Endothelial cell of umbilical vein (primary cell): Measurements from ENCODE around the gene CD200R1L. TPM values are rescaled to one million over a fixed set of nuclear protein-coding genes. Genes with fewer than 3 reads are reported as not detected.

Experiments used
- Bru-seq: library from RNA; stranded (reverse); fragments of 400-500 nt; gene quantifications from one replicate; lab custom pipeline; 2021; lab: Mats Ljungman, UMichigan
- BruChase-seq, 2 experiments: library from RNA; stranded (reverse); fragments of 400-500 nt; gene quantifications; one replicate each; lab custom pipeline; 2021; lab: Mats Ljungman, UMichigan
- BruUV-seq: library from RNA; stranded (reverse); fragments of 400-500 nt; replicated peaks from 2 replicates; lab custom pipeline; 2021; lab: Mats Ljungman, UMichigan
- CTCF ChIA-PET: fragments of 300-600, 350-600 bp; sonication (Branson Sonifier 250); formaldehyde crosslinking; loops from one replicate; lab custom pipeline; 2021; ENCODE audit warnings: antibody characterized with exemption, inconsistent platforms; lab: Charles Lee
- POLR2A ChIA-PET: fragments of 300-600, 350-600 bp; sonication (Branson Sonifier 250); formaldehyde crosslinking; loops from one replicate; lab custom pipeline; 2021; ENCODE audit warnings: antibody characterized with exemption, inconsistent platforms; lab: Charles Lee
- DNase-seq: peaks from one replicate; pipeline ENCODE4 v3.0.0-alpha.2; 2011; ENCODE audit warnings: low read depth, low spot score
- FAIRE-seq: peaks from 2 replicates; lab custom pipeline; 2011; peaks lifted over from hg19 to GRCh38; lab: Jason Lieb, UNC
- H2AFZ ChIP-seq: 2 replicates; pipeline ENCODE4 v1.6.0; 2012; ENCODE audit warnings: low read depth, low read length, control low read depth, inconsistent platforms
- H3K27ac ChIP-seq: 2 replicates; pipeline ENCODE4 v1.5.1; 2011; ENCODE audit warnings: low read depth, mild to moderate bottlenecking, control low read depth, low read length, moderate library complexity; ENCODE audit not compliant: insufficient read depth
- H3K27me3 ChIP-seq, 2 experiments: 2 replicates each; pipeline versions ENCODE4 v1.6.0 to v1.6.1; 2011; ENCODE audit warnings: low read length in 2 of 2, mixed read lengths in 1 of 2; ENCODE audit not compliant: control insufficient read depth in 2 of 2, insufficient read depth in 2 of 2
- H3K36me3 ChIP-seq, 2 experiments: 2 replicates in 1 of 2; 3 replicates in 1 of 2; pipeline ENCODE4 v1.5.1; 2011; ENCODE audit warnings: low read length in 2 of 2, mild to moderate bottlenecking in 1 of 2, moderate library complexity in 1 of 2; ENCODE audit not compliant: control insufficient read depth in 2 of 2, insufficient read depth in 2 of 2; ENCODE audit errors: extremely low read depth in 1 of 2
- H3K4me1 ChIP-seq: 3 replicates; pipeline ENCODE4 v1.5.1; 2011; ENCODE audit warnings: mild to moderate bottlenecking, low read length; ENCODE audit not compliant: control insufficient read depth, insufficient read depth; ENCODE audit errors: extremely low read depth
- H3K4me2 ChIP-seq: 2 replicates; pipeline ENCODE4 v1.6.1; 2011; ENCODE audit warnings: low read length, control low read depth, mixed read lengths; ENCODE audit not compliant: insufficient read depth
- H3K4me3 ChIP-seq, 3 experiments: fragments of 200-600 bp in 1 of 3; sonication (generic), shearing (Covaris generic) in 1 of 3; replicated peaks in 1 of 3; 2 replicates each; pipeline ENCODE4 v1.5.1; 2011 to 2016; ENCODE audit warnings: control low read depth in 3 of 3, low read length in 3 of 3, mild to moderate bottlenecking in 2 of 3, inconsistent platforms in 1 of 3, low read depth in 1 of 3, moderate library complexity in 1 of 3; ENCODE audit not compliant: insufficient read depth in 1 of 3
- H3K79me2 ChIP-seq: 2 replicates; pipeline ENCODE4 v1.6.0; 2012; ENCODE audit warnings: low read length, inconsistent platforms; ENCODE audit not compliant: control insufficient read depth, insufficient read depth
- H3K9ac ChIP-seq: replicated peaks from 2 replicates; pipeline ENCODE3; 2011; ENCODE audit warnings: low read length, control low read depth; ENCODE audit not compliant: insufficient read depth; ENCODE audit errors: extremely low read depth
- H3K9me1 ChIP-seq: replicated peaks from 3 replicates; pipeline ENCODE4 v1.6.0; 2011; ENCODE audit warnings: mild to moderate bottlenecking, low read length; ENCODE audit not compliant: control insufficient read depth, insufficient read depth; ENCODE audit errors: extremely low read depth
- H3K9me3 ChIP-seq: replicated peaks from 2 replicates; pipeline ENCODE4 v1.5.1; 2012; ENCODE audit warnings: low read length, inconsistent platforms; ENCODE audit not compliant: control insufficient read depth, insufficient read depth
- H4K20me1 ChIP-seq: replicated peaks from 2 replicates; pipeline ENCODE3; 2011; ENCODE audit warnings: mild to moderate bottlenecking, low read length; ENCODE audit not compliant: control insufficient read depth, insufficient read depth; ENCODE audit errors: extremely low read depth
- FOS ChIP-seq: IDR thresholded peaks from 2 replicates; pipeline ENCODE4 v1.6.1; 2011; ENCODE audit warnings: mild to moderate bottlenecking, low read length, moderate library complexity, borderline replicate concordance; ENCODE audit not compliant: insufficient read depth
- GATA2 ChIP-seq: IDR thresholded peaks from 2 replicates; pipeline ENCODE4 v1.7.0; 2011; ENCODE audit warnings: low read depth, mild to moderate bottlenecking, moderate library complexity, mixed read lengths, low read length; ENCODE audit not compliant: insufficient read length, insufficient read depth
- MYC ChIP-seq: IDR thresholded peaks from one replicate; pipeline ENCODE4 v1.6.1; 2011; ENCODE audit warnings: mild to moderate bottlenecking, low read depth, low read length
- POLR2A ChIP-seq: IDR thresholded peaks from 2 replicates; pipeline ENCODE4 v1.6.1; 2012; ENCODE audit warnings: low read depth, mild to moderate bottlenecking, control low read depth, low read length
- POLR2AphosphoS5 ChIP-seq: IDR thresholded peaks from 2 replicates; pipeline ENCODE4 v1.6.1; 2012; ENCODE audit warnings: low read depth, mild to moderate bottlenecking, control low read depth, low read length, moderate library complexity; ENCODE audit not compliant: insufficient read depth
- dilution Hi-C: fragments of 300-500 bp; cut with MboI; formaldehyde crosslinking; loops from one replicate; pipeline ENCODE4 v1.15.0; 2019; ENCODE audit warnings: low sequenced_read_pairs; ENCODE audit not compliant: extremely low pct_ligation_motif_present
- intact Hi-C: fragments of 100-400 bp; cut with micrococcal nuclease; formaldehyde crosslinking; loops from one replicate; pipeline ENCODE4 v1.10.0; 2022
- long read RNA-seq: library from polyadenylated mRNA; stranded (forward); transcript quantifications from one replicate; pipeline ENCODE4 v2.0.0, GENCODE V29; 2021
- polyA minus RNA-seq, 3 experiments: library from RNA; depleted of rRNA, polyadenylated mRNA; stranded (reverse); fragments of >200 nt; gene quantifications; 1 replicate in 1 of 3; 2 replicates in 2 of 3; pipeline ENCODE4 v1.2.3, GENCODE V29; 2011
- polyA plus RNA-seq, 4 experiments: library from polyadenylated mRNA; depleted of rRNA in 3 of 4; stranded (reverse) in 3 of 4; unstranded in 1 of 4; fragments of >200 nt; gene quantifications; 2 replicates each; pipeline versions ENCODE4 v1.2.1 to v1.2.3, GENCODE V29; 2011 to 2012; ENCODE audit warnings: missing spikeins in 1 of 4
- total RNA-seq: library from RNA; stranded (reverse); gene quantifications from 2 replicates; pipeline ENCODE4 v1.2.3, GENCODE V29; 2021
- TF ChIP-seq, protein P1 (sequence below): IDR thresholded peaks from 2 replicates; pipeline ENCODE4 v1.6.1; 2011; ENCODE audit not compliant: insufficient read depth, insufficient read length
- TF ChIP-seq, protein P2 (sequence below), 2 donors: IDR thresholded peaks; 1 replicate in 1 of 2; 2 replicates in 1 of 2; pipeline ENCODE4 v1.5.1; 2011; ENCODE audit warnings: low read length in 2 of 2, mild to moderate bottlenecking in 2 of 2, moderate library complexity in 2 of 2, control low read depth in 1 of 2, inconsistent platforms in 1 of 2, low read depth in 1 of 2; ENCODE audit not compliant: insufficient read depth in 1 of 2; ENCODE audit errors: extremely low read depth in 1 of 2

CD200R1L gene, protein sequence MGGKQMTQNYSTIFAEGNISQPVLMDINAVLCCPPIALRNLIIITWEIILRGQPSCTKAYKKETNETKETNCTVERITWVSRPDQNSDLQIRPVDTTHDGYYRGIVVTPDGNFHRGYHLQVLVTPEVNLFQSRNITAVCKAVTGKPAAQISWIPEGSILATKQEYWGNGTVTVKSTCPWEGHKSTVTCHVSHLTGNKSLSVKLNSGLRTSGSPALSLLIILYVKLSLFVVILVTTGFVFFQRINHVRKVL
- not detected in 2 replicates for total RNA-seq
- polyA plus RNA-seq: not detected in 2 replicates
- not detected in 2 replicates for polyA plus RNA-seq (2011; cell fraction: cytosol; rRNA removed)
- not detected in 2 replicates for polyA plus RNA-seq (2011; cell fraction: nucleus; rRNA removed)
- not detected in 2 replicates for polyA plus RNA-seq (2012)
- not detected in 2 replicates for polyA minus RNA-seq
- polyA minus RNA-seq (2011; cell fraction: cytosol; rRNA and poly(A)+ RNA removed): not detected
- not detected in 2 replicates for polyA minus RNA-seq (2011; cell fraction: nucleus; rRNA and poly(A)+ RNA removed)
- Bru-seq, nascent RNA: not detected
- BruChase-seq, experiment 1, labeled RNA remaining after a 6-hour chase: not detected
- BruChase-seq, experiment 2, labeled RNA remaining after a 2-hour chase: not detected
- long read RNA-seq: 0 reads

DNA sequence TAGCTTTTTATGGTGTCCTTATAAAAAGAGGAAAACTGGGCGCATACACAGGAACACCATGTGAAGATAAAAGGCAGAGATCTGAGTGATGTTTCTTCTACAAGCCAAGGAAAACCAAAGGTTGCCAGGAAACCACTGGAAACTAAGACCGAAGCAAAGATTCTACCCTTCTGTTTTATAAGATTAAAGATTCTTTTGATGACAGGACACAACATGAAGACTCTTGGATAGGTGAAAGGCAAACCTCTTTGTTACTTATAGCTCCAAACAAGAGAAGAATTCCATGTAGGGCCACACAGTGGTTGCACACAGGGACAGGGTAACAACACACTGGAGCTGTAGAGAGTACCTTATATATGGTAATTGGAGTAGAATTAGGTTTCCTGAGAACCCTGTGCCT lies at the start of gene CD200R1L:
CD200R1L (minus strand) TSS at position 101 of the 400 bp plus-strand sequence. CDS start 17,497 bp downstream, outside the sequence.
- no peak within 1 kb of the TSS for H2AFZ ChIP-seq
- H3K27me3 ChIP-seq: no peaks in the 10 kb centered on the region
- POLR2A ChIA-PET: no interaction called here
- TF ChIP-seq, protein P1, sequence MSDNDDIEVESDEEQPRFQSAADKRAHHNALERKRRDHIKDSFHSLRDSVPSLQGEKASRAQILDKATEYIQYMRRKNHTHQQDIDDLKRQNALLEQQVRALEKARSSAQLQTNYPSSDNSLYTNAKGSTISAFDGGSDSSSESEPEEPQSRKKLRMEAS: no peak
- TF ChIP-seq FOS (no peak), GATA2 (no peak), MYC (no peak), POLR2AphosphoS5 (no peak), POLR2A (no peak)
- TF ChIP-seq, protein P2, sequence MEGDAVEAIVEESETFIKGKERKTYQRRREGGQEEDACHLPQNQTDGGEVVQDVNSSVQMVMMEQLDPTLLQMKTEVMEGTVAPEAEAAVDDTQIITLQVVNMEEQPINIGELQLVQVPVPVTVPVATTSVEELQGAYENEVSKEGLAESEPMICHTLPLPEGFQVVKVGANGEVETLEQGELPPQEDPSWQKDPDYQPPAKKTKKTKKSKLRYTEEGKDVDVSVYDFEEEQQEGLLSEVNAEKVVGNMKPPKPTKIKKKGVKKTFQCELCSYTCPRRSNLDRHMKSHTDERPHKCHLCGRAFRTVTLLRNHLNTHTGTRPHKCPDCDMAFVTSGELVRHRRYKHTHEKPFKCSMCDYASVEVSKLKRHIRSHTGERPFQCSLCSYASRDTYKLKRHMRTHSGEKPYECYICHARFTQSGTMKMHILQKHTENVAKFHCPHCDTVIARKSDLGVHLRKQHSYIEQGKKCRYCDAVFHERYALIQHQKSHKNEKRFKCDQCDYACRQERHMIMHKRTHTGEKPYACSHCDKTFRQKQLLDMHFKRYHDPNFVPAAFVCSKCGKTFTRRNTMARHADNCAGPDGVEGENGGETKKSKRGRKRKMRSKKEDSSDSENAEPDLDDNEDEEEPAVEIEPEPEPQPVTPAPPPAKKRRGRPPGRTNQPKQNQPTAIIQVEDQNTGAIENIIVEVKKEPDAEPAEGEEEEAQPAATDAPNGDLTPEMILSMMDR (IDR thresholded peaks at IDR 0.05; ENCODE audit: extremely low read depth in 1 of 2, insufficient read depth in 1 of 2, low read depth in 1 of 2, low read length in 2 of 2): no peak
- no TSS peak for BruUV-seq
- intact Hi-C loops: no loop called here
- no peak within 1 kb of the TSS for H3K4me2 ChIP-seq
- H3K4me3 ChIP-seq: no peak within 1 kb of the TSS
- H3K9me1 ChIP-seq: no peaks in the 10 kb centered on the region
- CTCF ChIA-PET: interaction anchor here (1.1 kb wide), 1 partner anchor 112 kb away, joined by 3 read pairs; no protein-coding TSS in a partner anchor
- H3K4me1 ChIP-seq: no peaks in the 10 kb centered on the region
- no peaks in the 10 kb centered on the region for H4K20me1 ChIP-seq
- H3K9ac ChIP-seq: no peak within 1 kb of the TSS
- FAIRE-seq: no peak
- no peaks in the 10 kb centered on the region for H3K79me2 ChIP-seq
- H3K36me3 ChIP-seq: no peaks in the 10 kb centered on the region
- H3K27ac ChIP-seq: no peak within 1 kb of the TSS
- no peak for DNase-seq
- dilution Hi-C loops: no loop called here
- no peaks in the 10 kb centered on the region for H3K9me3 ChIP-seq
